IMR-90 (cell line): Measurements from ENCODE around the gene HOXD3. TPM values are rescaled to one million over a fixed set of nuclear protein-coding genes. Genes with fewer than 3 reads are reported as not detected.

Experiments used
- ATAC-seq: fragments of 200-7000 bp; cut with Tn5 transposase; 2 replicates; pipeline ENCODE4 v1.9.1; 2020; ENCODE audit warnings: low read depth, mild to moderate bottlenecking, moderate library complexity
- BruUV-seq: library from RNA; stranded (reverse); fragments of 400-500 nt; replicated peaks from 2 replicates; lab custom pipeline; 2021; lab: Mats Ljungman, UMichigan
- CTCF ChIA-PET: fragments of 300-600 bp; formaldehyde crosslinking; extraction: SDS; loops from one replicate; lab custom pipeline; 2021; ENCODE audit warnings: antibody characterized with exemption; lab: Yijun Ruan, JAX
- POLR2A ChIA-PET: fragments of 300-600 bp; sonication (Branson Sonifier 250); formaldehyde crosslinking; loops from one replicate; lab custom pipeline; 2022; ENCODE audit warnings: antibody characterized with exemption; ENCODE audit not compliant: unreplicated experiment; lab: Charles Lee
- DNase-seq: peaks from one replicate; pipeline ENCODE4 v3.0.0; 2013
- H2AFZ ChIP-seq: replicated peaks from 2 replicates; pipeline ENCODE3; 2013; ENCODE audit warnings: low read length, mild to moderate bottlenecking; ENCODE audit not compliant: poor library complexity
- H2AK5ac ChIP-seq: 2 replicates; pipeline ENCODE4 v1.6.1; 2013; ENCODE audit warnings: low read depth, low read length, inconsistent platforms
- H2AK9ac ChIP-seq: replicated peaks from 2 replicates; pipeline ENCODE3; 2013; ENCODE audit warnings: mild to moderate bottlenecking, low read depth, low read length, moderate library complexity; ENCODE audit not compliant: poor library complexity
- H2BK120ac ChIP-seq: 2 replicates; pipeline ENCODE4 v1.6.1; 2013; ENCODE audit warnings: low read depth, low read length, inconsistent platforms
- H2BK15ac ChIP-seq: 3 replicates; pipeline ENCODE4 v1.6.1; 2013; ENCODE audit warnings: low read depth, low read length, inconsistent platforms
- H2BK20ac ChIP-seq: 2 replicates; pipeline ENCODE4 v1.6.1; 2013; ENCODE audit warnings: low read depth, mild to moderate bottlenecking, inconsistent platforms, low read length, moderate library complexity
- H2BK5ac ChIP-seq: 2 replicates; pipeline ENCODE4 v1.6.1; 2013; ENCODE audit warnings: mild to moderate bottlenecking, low read depth, low read length, inconsistent platforms; ENCODE audit not compliant: poor library complexity, severe bottlenecking
- H3K14ac ChIP-seq: replicated peaks from 2 replicates; pipeline ENCODE4 v1.6.1; 2013; ENCODE audit warnings: low read depth, low read length, inconsistent platforms
- H3K18ac ChIP-seq: 2 replicates; pipeline ENCODE4 v1.6.1; 2013; ENCODE audit warnings: low read depth, low read length, control low read depth
- H3K23ac ChIP-seq: 2 replicates; pipeline ENCODE4 v1.6.1; 2013; ENCODE audit warnings: low read depth, low read length, inconsistent platforms
- H3K27ac ChIP-seq: 2 replicates; pipeline ENCODE4 v1.5.1; 2013; ENCODE audit warnings: mild to moderate bottlenecking, control low read depth, low read length; ENCODE audit not compliant: insufficient read depth
- H3K27me3 ChIP-seq: 2 replicates; pipeline ENCODE4 v1.6.1; 2013; ENCODE audit warnings: low read length; ENCODE audit not compliant: control insufficient read depth, insufficient read depth
- H3K36me3 ChIP-seq: 2 replicates; pipeline ENCODE4 v1.6.1; 2013; ENCODE audit warnings: low read length, mixed read lengths; ENCODE audit not compliant: control insufficient read depth, insufficient read depth
- H3K4ac ChIP-seq: 2 replicates; pipeline ENCODE4 v1.6.1; 2013; ENCODE audit warnings: low read depth, low read length, inconsistent platforms
- H3K4me1 ChIP-seq: 2 replicates; pipeline ENCODE4 v1.6.1; 2013; ENCODE audit warnings: low read length, mixed read lengths; ENCODE audit not compliant: control insufficient read depth, insufficient read depth
- H3K4me2 ChIP-seq: 2 replicates; pipeline ENCODE4 v1.6.1; 2013; ENCODE audit warnings: low read depth, mild to moderate bottlenecking, control low read depth, low read length, moderate library complexity
- H3K4me3 ChIP-seq: 2 replicates; pipeline ENCODE4 v1.5.1; 2013; ENCODE audit warnings: low read depth, mild to moderate bottlenecking, control low read depth, low read length, moderate library complexity; ENCODE audit not compliant: insufficient read depth
- H3K56ac ChIP-seq: 2 replicates; pipeline ENCODE4 v1.6.1; 2013; ENCODE audit warnings: low read length, inconsistent platforms; ENCODE audit not compliant: insufficient read depth; ENCODE audit errors: extremely low read depth
- H3K79me1 ChIP-seq, 2 experiments: 2 replicates each; pipeline ENCODE4 v1.6.1; 2013; ENCODE audit warnings: low read length in 2 of 2, inconsistent platforms in 1 of 2, low read depth in 1 of 2
- H3K9ac ChIP-seq: 2 replicates; pipeline ENCODE4 v1.6.1; 2013; ENCODE audit warnings: low read depth, low read length, control low read depth
- H3K9me1 ChIP-seq: 2 replicates; pipeline ENCODE4 v1.6.1; 2013; ENCODE audit warnings: low read length, inconsistent platforms; ENCODE audit not compliant: insufficient read depth
- H3K9me3 ChIP-seq: 2 replicates; pipeline ENCODE4 v1.6.1; 2013; ENCODE audit warnings: low read length; ENCODE audit not compliant: control insufficient read depth, insufficient read depth
- H4K20me1 ChIP-seq: 2 replicates; pipeline ENCODE4 v1.6.1; 2013; ENCODE audit warnings: low read length, inconsistent platforms; ENCODE audit not compliant: insufficient read depth
- H4K5ac ChIP-seq: 2 replicates; pipeline ENCODE4 v1.6.1; 2013; ENCODE audit warnings: mild to moderate bottlenecking, low read depth, low read length, control low read depth
- H4K8ac ChIP-seq, 2 experiments: 2 replicates each; pipeline ENCODE4 v1.6.1; 2013; ENCODE audit warnings: low read depth in 2 of 2, low read length in 2 of 2, control low read depth in 1 of 2, inconsistent platforms in 1 of 2
- H4K91ac ChIP-seq: 2 replicates; pipeline ENCODE4 v1.6.1; 2013; ENCODE audit warnings: low read depth, low read length, inconsistent platforms; ENCODE audit not compliant: insufficient read depth
- MAFK ChIP-seq: IDR thresholded peaks from 2 replicates; pipeline ENCODE4 v1.6.1; 2012; ENCODE audit warnings: low read depth, low read length, improper control_type of control experiment
- MAZ ChIP-seq: IDR thresholded peaks from 2 replicates; pipeline ENCODE4 v1.6.1; 2012; ENCODE audit warnings: low read depth, mild to moderate bottlenecking, low read length, improper control_type of control experiment, moderate library complexity, borderline replicate concordance
- POLR2A ChIP-seq: IDR thresholded peaks from 2 replicates; pipeline ENCODE4 v1.6.1; 2012; ENCODE audit warnings: mild to moderate bottlenecking, low read depth, low read length
- RFX5 ChIP-seq: IDR thresholded peaks from 2 replicates; pipeline ENCODE4 v1.8.0; 2012; ENCODE audit warnings: low read depth, mild to moderate bottlenecking, low read length, moderate library complexity
- SMC3 ChIP-seq: fragments of 150-350 bp; IDR thresholded peaks from 2 replicates; pipeline ENCODE4 v1.6.1; 2016; ENCODE audit warnings: low read depth, mild to moderate bottlenecking, antibody characterized with exemption, low read length, moderate library complexity
- USF2 ChIP-seq: fragments of 150-350 bp; IDR thresholded peaks from 2 replicates; pipeline ENCODE4 v1.6.1; 2017; ENCODE audit warnings: mild to moderate bottlenecking, antibody characterized with exemption, low read length, low read depth
- WGBS, 2 experiments: methylation state at CpG; one replicate each; pipeline versions ENCODE4 v1.1.5 to v1.1.7; 2013; ENCODE audit warnings: missing lambda C conversion rate in 2 of 2; ENCODE audit not compliant: insufficient read length in 1 of 2; ENCODE audit errors: extremely low coverage in 2 of 2; 5-methylcytosine and 5-hydroxymethylcytosine counted together
- dilution Hi-C: fragments of 300-500 bp; cut with HindIII; formaldehyde crosslinking; loops from one replicate; pipeline ENCODE4 v1.14.3; 2018; ENCODE audit warnings: low sequenced_read_pairs; ENCODE audit not compliant: unreplicated experiment
- in situ Hi-C: fragments of 300-500 bp; cut with MboI; formaldehyde crosslinking; loops from 3 replicates; pipeline ENCODE4 v1.14.3; 2019; ENCODE audit warnings: low sequenced_read_pairs, inconsistent platforms, mixed read lengths
- intact Hi-C: fragments of 100-400 bp; cut with micrococcal nuclease; formaldehyde crosslinking; loops from 2 replicates; pipeline ENCODE4 v1.10.0; 2022
- polyA plus RNA-seq, 3 experiments: library from polyadenylated mRNA; depleted of rRNA; stranded (reverse); fragments of >200 nt; gene quantifications; 2 replicates each; pipeline ENCODE4 v1.2.3, GENCODE V29; 2012; ENCODE audit warnings: low replicate concordance in 1 of 3
- total RNA-seq: library from RNA; depleted of rRNA; stranded (reverse); fragments of >200 nt; gene quantifications from 2 replicates; pipeline ENCODE4 v1.2.3, GENCODE V29; 2012
- TF ChIP-seq, protein P1 (sequence below): fragments of 150-350 bp; IDR thresholded peaks from 2 replicates; pipeline ENCODE4 v1.6.1; 2016; ENCODE audit warnings: low read depth, mild to moderate bottlenecking, low read length, moderate library complexity, borderline replicate concordance
- TF ChIP-seq, protein P2 (sequence below): conservative IDR thresholded peaks from 2 replicates; pipeline ENCODE4 v1.5.1; 2012; ENCODE audit warnings: mild to moderate bottlenecking, low read depth, low read length, improper control_type of control experiment

Gene HOXD3
- total and polyA plus RNA-seq, 2 of the 4 experiments (the other 2 are of a cell fraction), result not detected

GRCh38 chr2:176174824-176175708 lies 18.0 kb downstream of the HOXD3 start:
- no peak overlapping the region for H2AK9ac ChIP-seq
- no peak overlapping the region for H4K8ac ChIP-seq
- no peak for ATAC-seq
- POLR2A ChIA-PET, result no interaction called here
- CTCF ChIA-PET, result no interaction called here
- no peak overlapping the region for H3K23ac ChIP-seq
- no peak overlapping the region for H4K5ac ChIP-seq
- H3K36me3 ChIP-seq, result no peaks in the 10 kb centered on the region
- H2AK5ac ChIP-seq, result no peak overlapping the region
- in situ Hi-C loops (no loop called here), dilution Hi-C loops (no loop called here), intact Hi-C loops (no loop called here)
- no TSS peak for BruUV-seq
- H3K9ac ChIP-seq, result no peak overlapping the region
- no peaks in the 10 kb centered on the region for H3K4me1 ChIP-seq
- peaks cover 10% of the 10 kb centered on the region for H3K9me3 ChIP-seq
- TF ChIP-seq USF2 (no peak), POLR2A (no peak), SMC3 (no peak), MAFK (no peak), RFX5 (no peak), MAZ (no peak)
- TF ChIP-seq, protein P1, sequence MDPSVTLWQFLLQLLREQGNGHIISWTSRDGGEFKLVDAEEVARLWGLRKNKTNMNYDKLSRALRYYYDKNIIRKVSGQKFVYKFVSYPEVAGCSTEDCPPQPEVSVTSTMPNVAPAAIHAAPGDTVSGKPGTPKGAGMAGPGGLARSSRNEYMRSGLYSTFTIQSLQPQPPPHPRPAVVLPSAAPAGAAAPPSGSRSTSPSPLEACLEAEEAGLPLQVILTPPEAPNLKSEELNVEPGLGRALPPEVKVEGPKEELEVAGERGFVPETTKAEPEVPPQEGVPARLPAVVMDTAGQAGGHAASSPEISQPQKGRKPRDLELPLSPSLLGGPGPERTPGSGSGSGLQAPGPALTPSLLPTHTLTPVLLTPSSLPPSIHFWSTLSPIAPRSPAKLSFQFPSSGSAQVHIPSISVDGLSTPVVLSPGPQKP, result no peak
- TF ChIP-seq, protein P2, sequence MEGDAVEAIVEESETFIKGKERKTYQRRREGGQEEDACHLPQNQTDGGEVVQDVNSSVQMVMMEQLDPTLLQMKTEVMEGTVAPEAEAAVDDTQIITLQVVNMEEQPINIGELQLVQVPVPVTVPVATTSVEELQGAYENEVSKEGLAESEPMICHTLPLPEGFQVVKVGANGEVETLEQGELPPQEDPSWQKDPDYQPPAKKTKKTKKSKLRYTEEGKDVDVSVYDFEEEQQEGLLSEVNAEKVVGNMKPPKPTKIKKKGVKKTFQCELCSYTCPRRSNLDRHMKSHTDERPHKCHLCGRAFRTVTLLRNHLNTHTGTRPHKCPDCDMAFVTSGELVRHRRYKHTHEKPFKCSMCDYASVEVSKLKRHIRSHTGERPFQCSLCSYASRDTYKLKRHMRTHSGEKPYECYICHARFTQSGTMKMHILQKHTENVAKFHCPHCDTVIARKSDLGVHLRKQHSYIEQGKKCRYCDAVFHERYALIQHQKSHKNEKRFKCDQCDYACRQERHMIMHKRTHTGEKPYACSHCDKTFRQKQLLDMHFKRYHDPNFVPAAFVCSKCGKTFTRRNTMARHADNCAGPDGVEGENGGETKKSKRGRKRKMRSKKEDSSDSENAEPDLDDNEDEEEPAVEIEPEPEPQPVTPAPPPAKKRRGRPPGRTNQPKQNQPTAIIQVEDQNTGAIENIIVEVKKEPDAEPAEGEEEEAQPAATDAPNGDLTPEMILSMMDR, result no peak
- no peaks in the 10 kb centered on the region for H3K79me1 ChIP-seq
- no peak overlapping the region for H4K91ac ChIP-seq
- H3K14ac ChIP-seq, result no peak overlapping the region
- no peak overlapping the region for H3K4me3 ChIP-seq
- peak overlapping the region; percentile 41 for H2AFZ ChIP-seq
- H3K18ac ChIP-seq, result no peak overlapping the region
- H3K4me2 ChIP-seq, result no peak overlapping the region
- H2BK20ac ChIP-seq, result no peak overlapping the region
- H2BK15ac ChIP-seq, result no peak overlapping the region
- no peak overlapping the region for H3K4ac ChIP-seq
- H2BK5ac ChIP-seq, result no peak overlapping the region
- H4K20me1 ChIP-seq, result no peaks in the 10 kb centered on the region
- no peak overlapping the region for H2BK120ac ChIP-seq
- H3K27me3 ChIP-seq, result peaks cover 93% of the 10 kb centered on the region
- no peaks in the 10 kb centered on the region for H3K9me1 ChIP-seq
- DNase-seq, result no peak
- no peak overlapping the region for H3K27ac ChIP-seq
- 2% methylated on average over 7 of the region's 47 CpGs; no CpG with 5 or more reads in 1 of the 2 experiments for WGBS, 2 experiments
- H3K56ac ChIP-seq, result no peak overlapping the region
